NCI-H146 treated with DMSO at 0.1 percent for 48 hours (cell line): ENCODE results near the gene MTA2.
"Not testable (repeated sequence)": the region's sequence is repeated elsewhere in the genome, so short reads cannot be mapped to it uniquely, and the experiment has no call there.

Experiments
- DNase-seq: peaks from one replicate; lab custom pipeline; 2025; ENCODE audit not compliant: unreplicated experiment; lab: John Stamatoyannopoulos, UW

The MTA2 gene

GRCh38 chr11:62601372-62602140 lies at the start of gene MTA2:
MTA2 (minus strand) TSS chr11:62601865; CDS start chr11:62601450, 415 bp downstream.
- DNase-seq: peak; percentile 95

- not testable (repeated sequence) for DNase-seq
These were observed 48.6 kb upstream of the MTA2 start for GRCh38 chr11:62650283-62650682.

DNA sequence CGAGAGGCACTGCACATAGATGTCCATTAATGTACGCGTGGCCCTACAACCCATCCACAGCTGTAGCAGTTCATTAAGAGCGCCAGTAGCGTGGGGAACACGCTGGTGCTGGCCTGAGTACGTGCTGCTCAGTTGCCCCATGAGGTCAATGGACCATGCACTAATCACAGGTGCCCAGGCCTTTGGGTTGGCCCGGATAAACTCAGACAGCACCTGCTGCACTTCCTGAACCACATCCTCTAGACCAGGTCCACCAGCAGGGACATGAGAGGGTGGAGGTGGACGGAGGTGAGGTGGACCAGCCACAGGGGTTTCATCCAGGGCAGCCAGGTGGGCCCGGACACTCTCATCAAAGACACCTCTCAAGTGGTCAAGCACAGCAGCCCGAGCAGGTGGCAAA lies 47.8 kb upstream of the MTA2 start:
- no peak for DNase-seq

GRCh38 chr11:62648967-62649364 lies 47.3 kb upstream of the MTA2 start:
- no peak for DNase-seq

- no peak for DNase-seq
These were observed 46.7 kb upstream of the MTA2 start for GRCh38 chr11:62648185-62648966.

DNA sequence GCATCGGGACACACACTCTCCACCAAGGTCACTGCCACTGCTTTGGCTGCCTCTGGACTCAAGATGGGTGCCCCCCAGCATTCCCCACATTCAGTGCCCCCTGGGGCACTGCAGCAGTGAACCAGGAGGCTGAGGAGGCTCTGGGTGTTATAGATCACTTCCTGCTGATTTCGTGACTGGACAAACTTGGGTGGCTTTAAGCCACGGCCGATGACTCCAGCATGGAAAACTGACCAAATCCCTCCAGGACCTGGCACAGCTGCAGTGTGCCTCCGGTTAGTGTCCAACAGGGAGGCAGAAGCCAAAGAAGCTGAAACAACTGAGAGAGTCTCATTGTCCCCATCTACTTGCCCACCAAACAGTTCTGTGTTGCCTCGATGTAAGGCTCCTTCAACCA lies 45.9 kb upstream of the MTA2 start:
- no peak for DNase-seq

DNA sequence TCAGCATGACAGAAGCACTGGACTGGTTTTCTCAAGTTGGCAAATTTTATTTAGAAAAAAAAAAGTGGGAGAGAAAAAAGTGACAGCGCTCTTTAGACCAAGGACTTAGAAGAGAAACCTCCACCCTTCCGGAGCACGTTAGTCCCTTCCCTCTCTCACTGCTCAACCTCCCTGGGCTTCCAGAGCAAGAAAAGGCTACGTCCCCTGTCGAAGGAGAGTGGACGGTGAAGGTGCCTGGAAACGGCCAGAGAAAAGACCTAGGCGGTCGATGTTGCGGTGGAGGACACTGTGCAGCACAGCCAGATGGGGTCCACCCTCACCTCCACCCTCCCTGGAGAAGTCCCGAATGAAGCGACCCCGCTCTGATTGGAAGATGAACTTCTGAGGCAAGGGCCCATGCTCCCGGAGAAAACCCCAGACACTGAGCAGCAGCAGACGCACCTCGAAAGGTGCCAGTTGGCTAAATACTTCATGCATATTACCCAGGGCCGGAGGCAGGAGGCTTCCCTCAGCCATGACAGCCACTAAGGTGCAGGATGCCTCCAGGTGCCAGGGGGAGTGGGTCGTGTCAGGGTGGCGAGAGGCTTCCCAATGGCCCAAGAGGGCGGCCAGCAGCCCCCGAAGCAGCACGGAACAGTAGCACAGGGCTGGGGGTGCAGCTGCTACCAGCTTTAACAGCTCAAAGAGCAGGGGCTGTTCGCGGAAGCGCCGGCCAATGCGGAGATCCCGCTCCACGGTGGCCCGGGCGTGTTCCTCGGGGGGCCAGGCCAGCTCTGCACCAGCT lies 45.4 kb upstream of the MTA2 start:
- DNase-seq: no peak

DNA sequence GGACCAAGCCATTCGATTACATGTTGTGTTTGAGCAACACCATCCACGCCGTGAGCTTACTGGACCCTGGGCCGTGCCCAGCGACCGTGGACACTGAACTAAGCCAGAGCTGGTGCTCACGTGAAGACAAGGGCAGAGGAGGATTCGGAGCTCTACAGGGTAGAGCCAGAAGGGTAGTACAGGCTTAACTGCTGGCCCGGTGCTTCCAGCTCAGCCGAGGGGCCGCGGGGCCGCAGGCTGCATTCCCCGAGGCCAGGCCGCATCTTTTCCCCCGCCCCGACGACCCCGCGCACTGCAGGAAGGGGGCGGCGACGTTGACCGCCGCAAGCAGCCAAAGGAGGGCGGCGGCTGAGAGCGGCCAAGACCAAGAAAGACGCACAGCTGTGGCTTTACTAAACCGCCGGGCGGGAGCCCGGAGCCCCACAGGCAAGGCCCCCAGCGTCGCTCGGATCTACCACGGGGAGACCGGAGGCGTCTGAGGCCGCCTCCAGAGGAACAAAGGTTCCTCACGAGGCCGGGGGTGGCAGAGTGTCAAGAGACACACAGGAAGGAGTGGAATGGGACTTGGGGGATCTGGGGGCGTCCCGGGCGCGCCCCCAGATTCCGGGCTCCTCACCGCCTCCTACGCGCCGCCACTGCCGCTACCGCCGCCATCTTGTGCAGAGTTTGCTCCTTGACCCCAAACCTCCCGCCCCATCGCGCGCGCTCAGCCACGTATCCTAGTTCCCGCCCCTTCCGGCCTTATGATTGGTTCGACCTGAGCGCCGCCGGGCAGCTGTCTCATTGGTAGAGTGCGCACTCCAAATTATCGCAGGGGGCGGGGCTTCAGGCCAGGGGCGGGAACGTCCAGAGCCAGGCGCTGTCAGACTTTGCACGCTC lies 44.5 kb upstream of the MTA2 start, which contains the start of gene GANAB:
Gene GANAB, minus strand, starts transcription at position 668 of the 879 bp plus-strand sequence. Its CDS starts 14 bp downstream, at position 654.
- DNase-seq: peak; percentile 93

- no peak for DNase-seq
These were observed 43.9 kb upstream of the MTA2 start for GRCh38 chr11:62645671-62645945.

DNA sequence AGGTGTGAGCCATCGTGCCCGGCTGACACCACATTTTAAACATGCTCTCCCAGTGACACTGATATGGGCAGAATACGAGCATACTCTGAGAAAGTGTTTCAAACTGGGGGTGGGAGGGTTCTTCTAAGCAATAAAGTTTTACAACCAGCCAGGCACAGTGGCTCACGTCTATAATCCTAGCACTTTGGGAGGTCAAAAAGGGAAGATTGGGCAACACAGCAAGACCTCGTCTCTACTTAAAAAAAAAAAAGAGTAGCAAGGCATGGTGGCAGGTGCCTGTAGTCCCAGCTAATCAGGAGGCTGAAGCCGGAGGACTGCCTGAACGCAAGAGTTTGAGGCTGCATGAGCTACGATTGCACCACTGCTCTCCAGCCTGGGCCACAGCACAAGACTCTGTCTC lies 42.6 kb upstream of the MTA2 start:
- no peak for DNase-seq

- no peak for DNase-seq
These were observed 30.8 kb upstream of the MTA2 start for GRCh38 chr11:62632492-62632891.

- DNase-seq: no peak
These were observed 26.0 kb upstream of the MTA2 start for GRCh38 chr11:62627713-62628112.

DNA sequence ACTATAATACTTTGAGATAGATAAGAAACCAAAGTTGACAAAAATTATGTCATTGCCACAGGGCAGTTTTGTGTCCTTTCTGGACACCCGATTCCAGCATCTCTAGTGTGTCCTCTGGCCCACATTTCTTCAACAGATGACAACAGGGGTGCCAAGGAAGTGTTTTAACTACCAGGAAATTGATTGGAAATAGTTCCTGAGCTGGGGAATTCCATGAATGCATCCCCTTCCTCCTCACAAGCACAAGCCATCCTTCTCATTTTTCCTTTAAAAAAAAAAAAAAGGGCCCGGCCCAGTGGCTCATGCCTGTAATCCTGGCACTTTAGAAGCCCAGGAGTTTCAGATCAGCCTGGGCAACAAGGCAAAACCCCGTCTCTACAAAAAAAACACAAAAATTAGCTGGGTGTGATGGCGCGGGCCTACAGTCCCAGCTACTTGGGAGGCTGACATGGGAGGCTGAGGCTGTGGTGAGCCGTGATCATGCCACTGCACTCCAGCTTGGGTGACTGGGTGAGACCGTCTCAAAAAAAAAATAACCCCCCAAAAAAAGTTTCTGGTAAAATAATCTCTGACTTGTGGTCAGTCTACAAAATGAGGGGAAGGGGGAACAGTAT lies 20.9 kb upstream of the MTA2 start:
- DNase-seq: no peak

DNA sequence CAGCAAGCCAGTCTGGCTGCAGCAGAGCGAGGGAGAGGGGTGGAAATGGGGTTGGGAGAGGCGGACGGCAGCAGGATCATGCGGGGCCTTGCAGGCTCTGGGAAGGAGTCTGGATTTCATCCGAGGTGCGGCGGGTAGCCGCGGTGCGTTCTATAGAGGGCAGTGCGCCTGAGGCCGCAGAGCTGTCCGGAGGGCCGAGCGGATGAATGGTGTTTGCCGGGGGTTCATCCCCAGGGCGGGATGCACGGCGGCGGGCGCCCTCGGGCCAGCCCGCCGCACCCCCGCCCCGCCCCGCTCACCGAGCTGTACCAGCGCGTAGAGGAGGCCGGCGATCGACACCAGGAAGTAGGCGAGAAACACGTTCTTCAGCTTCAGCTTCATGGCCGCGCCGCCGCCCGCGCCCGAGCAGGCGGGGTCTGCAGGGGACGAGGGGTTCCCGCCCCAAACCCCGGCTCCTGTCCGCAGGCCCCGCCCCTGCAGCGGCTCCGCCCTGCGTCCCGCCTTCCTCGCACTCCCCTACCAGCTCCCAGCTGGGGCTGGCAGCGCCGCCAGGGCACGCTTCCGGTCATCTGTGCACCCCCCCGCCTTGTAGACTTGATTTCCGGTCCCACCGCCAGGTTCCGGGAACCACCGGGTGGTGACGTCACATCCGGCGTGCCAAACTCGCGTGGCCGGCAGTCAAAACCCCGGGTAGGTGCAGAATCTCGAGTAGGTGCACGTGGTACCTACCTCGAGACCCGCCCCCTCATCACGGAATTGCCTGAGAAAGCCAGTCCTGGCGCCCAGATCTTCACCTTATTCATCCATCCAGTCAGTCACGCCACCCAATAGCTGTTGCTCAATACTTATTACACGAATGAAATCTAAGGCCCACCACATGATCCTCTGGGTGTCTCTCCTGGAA lies 20.2 kb upstream of the MTA2 start, which contains the start of gene B3GAT3:
Gene B3GAT3, minus strand, starts transcription at position 420 of the 904 bp plus-strand sequence. Its CDS starts 39 bp downstream, at position 381.
- peak; percentile 94 for DNase-seq

DNA sequence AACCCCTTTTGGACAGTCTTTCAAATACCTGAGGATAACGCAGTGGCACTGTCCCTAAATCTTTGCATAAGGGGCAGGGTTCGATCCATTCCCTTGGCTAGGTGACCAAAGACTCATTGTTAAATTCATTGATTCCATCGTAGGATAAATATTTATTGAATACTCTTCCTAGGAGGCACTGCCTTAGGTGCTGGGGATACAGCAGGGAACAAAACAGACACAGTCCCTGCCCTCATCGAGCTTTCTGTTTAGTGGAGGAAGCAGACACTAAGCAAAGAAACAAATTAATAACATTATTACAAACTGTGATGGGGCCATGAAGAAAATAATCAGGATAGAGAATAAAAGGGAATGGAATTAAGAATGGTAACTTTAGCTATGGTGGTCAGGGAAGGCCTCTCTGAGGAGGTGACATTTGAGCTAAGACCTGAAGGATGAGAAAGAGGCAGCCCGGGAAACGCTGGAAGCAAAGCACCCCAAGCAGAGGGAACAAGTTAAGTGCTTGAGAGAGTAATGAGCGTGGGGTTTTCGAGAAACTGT lies 19.4 kb upstream of the MTA2 start:
- no peak for DNase-seq

- not testable (repeated sequence) for DNase-seq
These were observed 15.3 kb upstream of the MTA2 start for GRCh38 chr11:62616957-62617356.

DNA sequence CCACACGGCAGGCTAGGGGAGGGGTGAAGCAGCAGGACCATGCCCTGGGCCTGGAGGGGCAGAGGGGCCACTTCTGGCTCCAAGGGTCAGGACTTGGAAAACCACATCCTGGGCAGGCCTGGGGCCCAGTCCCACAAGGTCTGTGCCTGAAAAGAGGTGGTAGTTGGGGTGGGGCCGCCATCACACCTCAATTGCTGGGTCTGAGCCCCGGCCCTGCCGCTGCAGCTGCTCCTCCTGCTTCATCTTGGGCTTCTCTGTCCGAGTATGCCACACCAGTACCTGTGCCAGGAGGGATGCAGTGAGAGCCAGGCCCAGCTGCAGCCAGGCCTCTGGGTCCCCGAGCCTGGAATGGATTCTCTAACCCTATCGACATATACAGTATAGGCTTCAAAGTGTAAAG lies 13.9 kb upstream of the MTA2 start:
- no peak for DNase-seq

- no peak for DNase-seq
These were observed 12.6 kb upstream of the MTA2 start for GRCh38 chr11:62614275-62614674.

DNA sequence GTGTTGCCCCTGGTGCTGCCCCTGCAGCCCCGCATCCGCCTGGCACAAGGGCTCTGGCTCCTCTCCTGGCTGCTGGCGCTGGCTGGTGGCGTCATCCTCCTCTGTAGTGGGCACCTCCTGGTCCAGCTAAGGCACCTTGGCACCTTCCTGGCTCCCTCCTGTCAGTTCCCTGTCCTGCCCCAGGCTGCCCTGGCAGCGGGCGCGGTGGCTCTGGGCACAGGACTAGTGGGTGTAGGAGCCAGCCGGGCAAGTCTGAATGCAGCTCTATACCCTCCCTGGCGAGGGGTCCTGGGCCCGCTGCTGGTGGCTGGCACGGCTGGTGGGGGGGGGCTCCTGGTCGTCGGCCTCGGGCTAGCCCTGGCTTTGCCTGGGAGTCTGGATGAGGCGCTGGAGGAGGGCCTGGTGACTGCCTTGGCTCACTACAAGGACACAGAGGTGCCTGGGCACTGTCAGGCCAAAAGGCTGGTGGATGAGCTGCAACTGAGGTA lies 11.7 kb upstream of the MTA2 start:
- no peak for DNase-seq
